ENCODE data around the gene PTPRM. TPM values are rescaled to one million over a fixed set of nuclear protein-coding genes. Genes with fewer than 3 reads are reported as not detected.

PTPRM gene
- total and polyA plus RNA-seq, 2 of the 4 experiments (the other 2 are of a cell fraction) = 28.3 to 51.2 TPM

DNA sequence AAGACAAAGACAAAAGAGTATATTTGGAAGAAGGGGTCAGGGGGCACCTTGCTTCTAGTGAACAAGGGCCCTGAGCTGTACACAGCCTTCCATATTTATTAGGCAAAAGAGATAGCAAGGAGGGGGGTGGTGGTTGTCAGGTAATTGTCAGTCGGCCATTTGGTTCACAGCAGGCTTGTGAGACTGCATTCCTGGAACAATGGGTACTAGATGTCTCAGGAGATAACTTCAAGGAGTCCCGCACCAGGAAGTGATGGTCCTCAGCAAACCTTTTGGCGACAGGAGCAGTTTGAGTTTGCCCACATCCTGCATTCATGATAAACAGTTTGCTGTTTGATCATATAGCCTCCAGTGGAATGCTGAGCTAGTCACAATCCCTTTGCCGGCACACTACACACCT lies 665.7 kb downstream of the PTPRM start:
- ChIA-PET CTCF (no interaction called here), POLR2A (ENCODE audit: unreplicated experiment) (no interaction called here)
- H3K27me3 ChIP-seq (ENCODE audit: control insufficient read depth, insufficient read depth, low read length) = no peaks in the 10 kb centered on the region
- H3K18ac ChIP-seq (ENCODE audit: low read depth, low read length) = no peak overlapping the region
- H4K5ac ChIP-seq (ENCODE audit: low read depth, low read length) = no peak overlapping the region
- no peak overlapping the region for H2AK5ac ChIP-seq (ENCODE audit: low read depth, low read length)
- H4K20me1 ChIP-seq (ENCODE audit: insufficient read depth, low read length) = no peaks in the 10 kb centered on the region
- intact Hi-C loops (cut with micrococcal nuclease) = no loop called here
- H3K9me3 ChIP-seq (ENCODE audit: control insufficient read depth, insufficient read depth, low read length) = no peaks in the 10 kb centered on the region
- H4K91ac ChIP-seq (ENCODE audit: insufficient read depth, low read depth, low read length) = no peak overlapping the region
- no peak overlapping the region for H3K27ac ChIP-seq (ENCODE audit: insufficient read depth, low read length)
- H3K9me1 ChIP-seq (ENCODE audit: insufficient read depth, low read length) = no peaks in the 10 kb centered on the region
- H2BK15ac ChIP-seq (ENCODE audit: low read depth, low read length) = no peak overlapping the region
- 83% methylated on average over 1 of the region's 4 CpGs; no CpG with 5 or more reads in 1 of the 2 experiments for WGBS, 2 experiments (ENCODE audit: extremely low coverage in 2 of 2, insufficient read length in 1 of 2)
- no peak overlapping the region for H3K4me2 ChIP-seq (ENCODE audit: low read depth, low read length)
- TF ChIP-seq FOS (IDR thresholded peaks at IDR 0.05; ENCODE audit: low read depth, low read length) (no peak), MAFK (IDR thresholded peaks at IDR 0.05; ENCODE audit: low read depth, low read length) (no peak), CEBPB (IDR thresholded peaks at IDR 0.05; ENCODE audit: low read depth, low read length) (no peak), CTCF (conservative IDR thresholded peaks at IDR 0.05; ENCODE audit: low read depth, low read length) (no peak)
- no peak overlapping the region for H3K4me3 ChIP-seq (ENCODE audit: insufficient read depth, low read depth, low read length)
- no peak overlapping the region for H2AFZ ChIP-seq (replicated peaks; ENCODE audit: low read length, poor library complexity)
- BruUV-seq (replicated peaks) = no TSS peak
- DNase-seq (no peak), ATAC-seq (ENCODE audit: low read depth) (no peak)
- H3K4ac ChIP-seq (ENCODE audit: low read depth, low read length) = no peak overlapping the region
- no peak overlapping the region for H2BK20ac ChIP-seq (ENCODE audit: low read depth, low read length)
- no peaks in the 10 kb centered on the region for H3K79me1 ChIP-seq (ENCODE audit: low read depth in 1 of 2, low read length in 2 of 2)
- H3K56ac ChIP-seq (ENCODE audit: extremely low read depth, insufficient read depth, low read length) = no peak overlapping the region
- no peak overlapping the region for H2BK5ac ChIP-seq (ENCODE audit: low read depth, low read length, poor library complexity, severe bottlenecking)
- H2AK9ac ChIP-seq (replicated peaks; ENCODE audit: low read depth, low read length, poor library complexity) = no peak overlapping the region
- dilution Hi-C loops (cut with HindIII; ENCODE audit: low sequenced_read_pairs, unreplicated experiment) = no loop called here
- H3K23ac ChIP-seq (ENCODE audit: low read depth, low read length) = no peak overlapping the region
- no peaks in the 10 kb centered on the region for H3K36me3 ChIP-seq (ENCODE audit: control insufficient read depth, insufficient read depth, low read length)
- H2BK120ac ChIP-seq (ENCODE audit: low read depth, low read length) = no peak overlapping the region
- H3K14ac ChIP-seq (replicated peaks; ENCODE audit: low read depth, low read length) = no peak overlapping the region
- no peak overlapping the region for H3K9ac ChIP-seq (ENCODE audit: low read depth, low read length)
- in situ Hi-C loops (cut with MboI; ENCODE audit: low sequenced_read_pairs) = no loop called here
- H4K8ac ChIP-seq (ENCODE audit: low read depth in 2 of 2, low read length in 2 of 2) = no peak overlapping the region
- no peaks in the 10 kb centered on the region for H3K4me1 ChIP-seq (ENCODE audit: control insufficient read depth, insufficient read depth, low read length)
